Fibroblast of lung (primary cell): ENCODE measurements around the gene SLC39A6.

Experiments
- CTCF ChIP-seq, 2 donors: IDR thresholded peaks in 1 of 2; conservative IDR thresholded peaks in 1 of 2; 1 replicate in 1 of 2; 2 replicates in 1 of 2; pipeline ENCODE4 v1.5.1; 2011 to 2012; ENCODE audit warnings: low read length in 2 of 2, control low read depth in 1 of 2, inconsistent platforms in 1 of 2, low read depth in 1 of 2, mild to moderate bottlenecking in 1 of 2
- EZH2 ChIP-seq: IDR thresholded peaks from 2 replicates; pipeline ENCODE4 v1.5.1; 2012; ENCODE audit warnings: low read length, control low read depth, mild to moderate bottlenecking; ENCODE audit errors: missing control alignments

- TF ChIP-seq CTCF (conservative IDR thresholded peaks at IDR 0.05 in 1 of 2, IDR thresholded peaks at IDR 0.05 in 1 of 2; ENCODE audit: low read depth in 1 of 2, low read length in 2 of 2) (no peak), EZH2 (no peak)
Measured at GRCh38 chr18:36107477-36107876, 21.7 kb downstream of the SLC39A6 start.
